ENCODE data around the gene BCR. TPM values are rescaled to one million over a fixed set of nuclear protein-coding genes. Genes with fewer than 3 reads are reported as not detected.

Gene BCR
- total and polyA plus RNA-seq, 2 donors (not counting 1 experiment from before 2014, with no cell fraction given): 15.7 to 66.6 TPM

DNA sequence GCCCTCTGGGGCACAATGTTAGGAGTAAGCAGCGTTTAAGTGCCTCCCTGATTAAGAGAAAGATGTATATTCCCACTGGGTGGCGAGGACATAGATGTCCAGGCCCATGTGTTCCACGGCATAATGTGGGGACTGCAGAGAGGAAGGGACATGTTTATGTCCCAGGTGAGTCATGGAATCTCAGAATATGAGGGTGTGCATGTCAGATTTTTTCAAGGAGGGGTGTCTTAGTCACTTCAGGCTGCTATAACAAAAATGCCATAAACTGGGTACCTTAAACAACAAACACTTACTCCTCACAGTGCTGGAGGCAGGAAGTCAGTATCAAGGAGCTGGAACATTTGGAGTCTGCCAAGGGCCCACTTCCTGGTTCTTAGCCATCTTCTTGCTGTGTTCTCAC lies 55.1 kb downstream of the BCR start:
- H2AFZ ChIP-seq (ENCODE audit: low read length): no peak overlapping the region
- H4K20me1 ChIP-seq (ENCODE audit: control insufficient read depth, extremely low read depth, insufficient read depth, low read length): no peaks in the 10 kb centered on the region
- no peaks in the 10 kb centered on the region for H3K36me3 ChIP-seq (ENCODE audit: control insufficient read depth, insufficient read depth, low read length)
- no peak overlapping the region for H3K4me3 ChIP-seq (replicated peaks in 1 of 4; ENCODE audit: control extremely low read depth in 1 of 4, insufficient read depth in 1 of 4, low read depth in 3 of 4, low read length in 4 of 4)
- H3K27ac ChIP-seq (ENCODE audit: insufficient read depth, low read length): no peak overlapping the region
- no peaks in the 10 kb centered on the region for H3K27me3 ChIP-seq (ENCODE audit: control insufficient read depth, insufficient read depth, low read length)
- H3K4me1 ChIP-seq (ENCODE audit: control insufficient read depth, extremely low read depth, insufficient read depth, low read length): peaks cover 18% of the 10 kb centered on the region
- H3K9ac ChIP-seq (ENCODE audit: insufficient read depth, low read length): no peak overlapping the region
- no peak overlapping the region for H3K4me2 ChIP-seq (ENCODE audit: extremely low read depth, insufficient read depth, low read length)
- H3K79me2 ChIP-seq (ENCODE audit: control insufficient read depth, insufficient read depth, low read length): peaks cover 14% of the 10 kb centered on the region
- no peak for DNase-seq (ENCODE audit: low read depth in 2 of 2)
- no peak for TF ChIP-seq EZH2 (IDR thresholded peaks at IDR 0.05; ENCODE audit: low read length, missing control alignments)
- TF ChIP-seq, protein P1, sequence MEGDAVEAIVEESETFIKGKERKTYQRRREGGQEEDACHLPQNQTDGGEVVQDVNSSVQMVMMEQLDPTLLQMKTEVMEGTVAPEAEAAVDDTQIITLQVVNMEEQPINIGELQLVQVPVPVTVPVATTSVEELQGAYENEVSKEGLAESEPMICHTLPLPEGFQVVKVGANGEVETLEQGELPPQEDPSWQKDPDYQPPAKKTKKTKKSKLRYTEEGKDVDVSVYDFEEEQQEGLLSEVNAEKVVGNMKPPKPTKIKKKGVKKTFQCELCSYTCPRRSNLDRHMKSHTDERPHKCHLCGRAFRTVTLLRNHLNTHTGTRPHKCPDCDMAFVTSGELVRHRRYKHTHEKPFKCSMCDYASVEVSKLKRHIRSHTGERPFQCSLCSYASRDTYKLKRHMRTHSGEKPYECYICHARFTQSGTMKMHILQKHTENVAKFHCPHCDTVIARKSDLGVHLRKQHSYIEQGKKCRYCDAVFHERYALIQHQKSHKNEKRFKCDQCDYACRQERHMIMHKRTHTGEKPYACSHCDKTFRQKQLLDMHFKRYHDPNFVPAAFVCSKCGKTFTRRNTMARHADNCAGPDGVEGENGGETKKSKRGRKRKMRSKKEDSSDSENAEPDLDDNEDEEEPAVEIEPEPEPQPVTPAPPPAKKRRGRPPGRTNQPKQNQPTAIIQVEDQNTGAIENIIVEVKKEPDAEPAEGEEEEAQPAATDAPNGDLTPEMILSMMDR (conservative IDR thresholded peaks at IDR 0.05 in 1 of 2, IDR thresholded peaks at IDR 0.05 in 1 of 2; ENCODE audit: low read depth in 1 of 2, low read length in 2 of 2): no peak
- H3K9me3 ChIP-seq (ENCODE audit: control insufficient read depth, insufficient read depth, low read depth, low read length): no peaks in the 10 kb centered on the region

DNA sequence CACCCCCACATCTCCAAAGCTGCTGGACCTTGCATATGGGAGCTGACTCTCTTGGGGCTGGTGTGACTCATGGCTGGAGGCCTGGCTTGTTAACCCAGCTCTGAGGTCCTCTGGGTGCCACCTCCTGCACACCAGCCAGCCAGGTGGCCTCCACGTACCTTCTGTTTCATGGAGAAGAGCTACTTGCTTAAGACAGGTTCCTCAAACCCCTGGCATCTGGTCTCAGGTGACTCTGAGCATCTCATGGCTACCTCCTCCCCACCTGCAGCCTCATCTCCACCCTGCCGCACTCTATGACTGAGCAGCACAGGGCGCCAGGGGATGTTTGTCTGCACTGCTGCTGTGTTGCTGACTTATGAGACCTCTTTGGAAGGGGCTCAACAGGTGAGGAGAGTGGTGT lies 55.7 kb downstream of the BCR start:
- Histone ChIP-seq H3K27ac (ENCODE audit: insufficient read depth, low read length) (no peak overlapping the region), H3K9ac (ENCODE audit: insufficient read depth, low read length) (no peak overlapping the region), H3K4me2 (ENCODE audit: extremely low read depth, insufficient read depth, low read length) (no peak overlapping the region), H3K4me3 (replicated peaks in 1 of 4; ENCODE audit: control extremely low read depth in 1 of 4, insufficient read depth in 1 of 4, low read depth in 3 of 4, low read length in 4 of 4) (no peak overlapping the region), H3K79me2 (ENCODE audit: control insufficient read depth, insufficient read depth, low read length) (peaks cover 14% of the 10 kb centered on the region), H3K36me3 (ENCODE audit: control insufficient read depth, insufficient read depth, low read length) (no peaks in the 10 kb centered on the region), H2AFZ (ENCODE audit: low read length) (no peak overlapping the region), H3K27me3 (ENCODE audit: control insufficient read depth, insufficient read depth, low read length) (no peaks in the 10 kb centered on the region), H3K9me3 (ENCODE audit: control insufficient read depth, insufficient read depth, low read depth, low read length) (no peaks in the 10 kb centered on the region), H4K20me1 (ENCODE audit: control insufficient read depth, extremely low read depth, insufficient read depth, low read length) (no peaks in the 10 kb centered on the region), H3K4me1 (ENCODE audit: control insufficient read depth, extremely low read depth, insufficient read depth, low read length) (peaks cover 18% of the 10 kb centered on the region)
- DNase-seq (ENCODE audit: low read depth in 2 of 2): peak in 1 of 2 donors; percentile 25
- TF ChIP-seq EZH2 (IDR thresholded peaks at IDR 0.05; ENCODE audit: low read length, missing control alignments): no peak
- TF ChIP-seq, protein P1 (conservative IDR thresholded peaks at IDR 0.05 in 1 of 2, IDR thresholded peaks at IDR 0.05 in 1 of 2; ENCODE audit: low read depth in 1 of 2, low read length in 2 of 2): no peak

DNA sequence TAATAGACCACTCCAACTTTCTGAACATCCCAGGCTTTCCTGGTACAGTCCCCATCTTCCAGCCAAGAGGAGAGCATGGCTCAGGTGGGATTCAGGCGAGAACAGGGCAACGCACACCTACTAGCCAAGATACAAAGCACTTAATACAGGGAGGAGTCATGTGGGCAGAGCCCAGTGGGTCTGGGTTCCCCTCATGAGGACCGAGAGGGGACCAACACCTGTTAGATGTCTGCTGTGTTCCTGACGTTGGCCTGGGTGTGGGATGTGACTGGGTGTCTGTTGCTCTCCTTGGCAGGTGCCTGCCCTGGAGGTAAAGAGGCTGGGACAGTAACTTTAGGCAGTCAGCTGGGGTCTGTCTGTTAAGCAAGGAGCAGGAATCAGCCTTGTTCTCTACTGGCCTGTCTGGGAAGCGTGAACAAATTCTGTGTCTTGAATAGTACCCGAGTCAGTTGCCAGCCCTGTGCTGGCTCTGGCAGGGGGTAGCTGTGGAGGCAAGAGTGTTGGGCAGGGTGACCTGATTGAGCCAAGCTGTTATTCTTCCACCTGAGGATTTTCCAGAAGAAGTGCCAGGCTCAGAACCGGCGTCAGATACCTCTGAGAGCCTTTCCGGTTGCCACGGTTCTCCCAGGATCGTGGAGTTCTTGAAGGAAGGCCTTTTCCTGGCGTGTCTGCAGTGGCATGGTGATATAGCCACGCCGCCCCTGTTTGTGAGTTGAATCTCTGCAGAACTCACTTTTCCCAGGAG lies 56.3 kb downstream of the BCR start:
- no peak for DNase-seq (ENCODE audit: low read depth in 2 of 2)
- Histone ChIP-seq H3K79me2 (ENCODE audit: control insufficient read depth, insufficient read depth, low read length) (peaks cover 14% of the 10 kb centered on the region), H3K27me3 (ENCODE audit: control insufficient read depth, insufficient read depth, low read length) (no peaks in the 10 kb centered on the region), H3K9me3 (ENCODE audit: control insufficient read depth, insufficient read depth, low read depth, low read length) (no peaks in the 10 kb centered on the region), H2AFZ (ENCODE audit: low read length) (no peak overlapping the region), H3K4me1 (ENCODE audit: control insufficient read depth, extremely low read depth, insufficient read depth, low read length) (peaks cover 18% of the 10 kb centered on the region), H3K36me3 (ENCODE audit: control insufficient read depth, insufficient read depth, low read length) (no peaks in the 10 kb centered on the region), H3K4me2 (ENCODE audit: extremely low read depth, insufficient read depth, low read length) (no peak overlapping the region), H3K4me3 (replicated peaks in 1 of 4; ENCODE audit: control extremely low read depth in 1 of 4, insufficient read depth in 1 of 4, low read depth in 3 of 4, low read length in 4 of 4) (no peak overlapping the region), H4K20me1 (ENCODE audit: control insufficient read depth, extremely low read depth, insufficient read depth, low read length) (no peaks in the 10 kb centered on the region), H3K27ac (ENCODE audit: insufficient read depth, low read length) (no peak overlapping the region), H3K9ac (ENCODE audit: insufficient read depth, low read length) (no peak overlapping the region)
- TF ChIP-seq, protein P1 (conservative IDR thresholded peaks at IDR 0.05 in 1 of 2, IDR thresholded peaks at IDR 0.05 in 1 of 2; ENCODE audit: low read depth in 1 of 2, low read length in 2 of 2): no peak
- TF ChIP-seq EZH2 (IDR thresholded peaks at IDR 0.05; ENCODE audit: low read length, missing control alignments): no peak
